SK-N-MC (cell line): Measurements from ENCODE around the gene DDX1.

Experiments
- EZH2 ChIP-seq: fragments of 200-600 bp; sonication (generic); IDR thresholded peaks from one replicate; pipeline ENCODE4 v1.6.1; 2017; ENCODE audit warnings: antibody characterized with exemption
- POLR2AphosphoS5 ChIP-seq: IDR thresholded peaks from 2 replicates; pipeline ENCODE4 v1.6.1; 2012; ENCODE audit warnings: mild to moderate bottlenecking, low read depth, low read length, borderline replicate concordance

GRCh38 chr2:15640784-15641183, 49.1 kb downstream of the DDX1 start:
- no peak for TF ChIP-seq POLR2AphosphoS5
- no peak for TF ChIP-seq EZH2
